Measurements from ENCODE around the gene CISD1. TPM values are rescaled to one million over a fixed set of nuclear protein-coding genes. Genes with fewer than 3 reads are reported as not detected.

Gene CISD1
- total and polyA plus RNA-seq, 4 donors: 10.3 to 24.1 (median 16.6) TPM

- no peak for TF ChIP-seq CTCF (IDR thresholded peaks at IDR 0.05; ENCODE audit: control extremely low read depth, extremely low read depth)
- ATAC-seq (ENCODE audit: insufficient read depth, low FRiP score) (no peak), DNase-seq (no peak)
- Histone ChIP-seq H3K4me3 (no peak overlapping the region), H3K9ac (ENCODE audit: insufficient read depth in 1 of 2, low read length in 2 of 2) (no peak overlapping the region), H3K9me3 (ENCODE audit: control insufficient read depth in 4 of 4, insufficient read depth in 3 of 4, low read length in 3 of 4) (no peaks in the 10 kb centered on the region), H3K27ac (ENCODE audit: low read depth in 1 of 2, low read length in 1 of 2) (no peak overlapping the region), H3K4me1 (ENCODE audit: control insufficient read depth in 5 of 5, insufficient read depth in 5 of 5, low read length in 5 of 5) (peaks cover 0 to 7% (median 0%) of the 10 kb centered on the region in 5 donors), H3K36me3 (ENCODE audit: control insufficient read depth in 4 of 4, insufficient read depth in 4 of 4, low read length in 4 of 4) (peaks cover 0 to 3% (median 1%) of the 10 kb centered on the region in 4 donors), H3K27me3 (ENCODE audit: control insufficient read depth in 3 of 3, insufficient read depth in 3 of 3, low read length in 2 of 3) (no peaks in the 10 kb centered on the region)
Measured at GRCh38 chr10:58260334-58260733, 8.6 kb upstream of the CISD1 start.

- no peak overlapping the region for H3K27ac ChIP-seq (ENCODE audit: low read depth in 1 of 2, low read length in 1 of 2)
- H3K4me1 ChIP-seq (ENCODE audit: control insufficient read depth in 5 of 5, insufficient read depth in 5 of 5, low read length in 5 of 5): peaks cover 0 to 22% (median 0%) of the 10 kb centered on the region in 5 donors
- no peak overlapping the region for H3K9ac ChIP-seq (ENCODE audit: insufficient read depth in 1 of 2, low read length in 2 of 2)
- ATAC-seq (ENCODE audit: insufficient read depth, low FRiP score) (no peak), DNase-seq (no peak)
- peaks cover 0 to 3% (median 0%) of the 10 kb centered on the region in 4 donors for H3K36me3 ChIP-seq (ENCODE audit: control insufficient read depth in 4 of 4, insufficient read depth in 4 of 4, low read length in 4 of 4)
- no peak for TF ChIP-seq CTCF (IDR thresholded peaks at IDR 0.05; ENCODE audit: control extremely low read depth, extremely low read depth)
- no peaks in the 10 kb centered on the region for H3K9me3 ChIP-seq (ENCODE audit: control insufficient read depth in 4 of 4, insufficient read depth in 3 of 4, low read length in 3 of 4)
- no peak overlapping the region for H3K4me3 ChIP-seq
- no peaks in the 10 kb centered on the region for H3K27me3 ChIP-seq (ENCODE audit: control insufficient read depth in 3 of 3, insufficient read depth in 3 of 3, low read length in 2 of 3)
Measured at GRCh38 chr10:58262766-58263165, 6.2 kb upstream of the CISD1 start.

GRCh38 chr10:58264780-58265179 lies 4.2 kb upstream of the CISD1 start:
- Histone ChIP-seq H3K4me3 (no peak overlapping the region), H3K9me3 (ENCODE audit: control insufficient read depth in 4 of 4, insufficient read depth in 3 of 4, low read length in 3 of 4) (peaks cover 0 to 2% (median 0%) of the 10 kb centered on the region in 4 donors), H3K9ac (ENCODE audit: insufficient read depth in 1 of 2, low read length in 2 of 2) (no peak overlapping the region), H3K36me3 (ENCODE audit: control insufficient read depth in 4 of 4, insufficient read depth in 4 of 4, low read length in 4 of 4) (no peaks in the 10 kb centered on the region), H3K27ac (ENCODE audit: low read depth in 1 of 2, low read length in 1 of 2) (no peak overlapping the region), H3K4me1 (ENCODE audit: control insufficient read depth in 5 of 5, insufficient read depth in 5 of 5, low read length in 5 of 5) (peaks cover 0 to 31% (median 0%) of the 10 kb centered on the region in 5 donors), H3K27me3 (ENCODE audit: control insufficient read depth in 3 of 3, insufficient read depth in 3 of 3, low read length in 2 of 3) (no peaks in the 10 kb centered on the region)
- ATAC-seq (ENCODE audit: insufficient read depth, low FRiP score) (no peak), DNase-seq (peak in 1 of 3 donors; percentile 70)
- WGBS, 2 donors: 40 to 53% methylated on average over 5 of the region's 5 CpGs
- TF ChIP-seq CTCF (IDR thresholded peaks at IDR 0.05; ENCODE audit: control extremely low read depth, extremely low read depth): no peak

GRCh38 chr10:58265249-58265648 lies 3.7 kb upstream of the CISD1 start:
- no peak for TF ChIP-seq CTCF (IDR thresholded peaks at IDR 0.05; ENCODE audit: control extremely low read depth, extremely low read depth)
- no peak for ATAC-seq (ENCODE audit: insufficient read depth, low FRiP score)
- H3K9me3 ChIP-seq (ENCODE audit: control insufficient read depth in 4 of 4, insufficient read depth in 3 of 4, low read length in 3 of 4): peaks cover 0 to 2% (median 0%) of the 10 kb centered on the region in 4 donors
- peaks cover 0 to 35% (median 0%) of the 10 kb centered on the region in 5 donors for H3K4me1 ChIP-seq (ENCODE audit: control insufficient read depth in 5 of 5, insufficient read depth in 5 of 5, low read length in 5 of 5)
- DNase-seq: peak in 1 of 3 donors; percentile 10
- WGBS, 2 donors: 26 to 42% methylated on average over 1 of the region's 1 CpG
- no peak overlapping the region for H3K4me3 ChIP-seq
- no peaks in the 10 kb centered on the region for H3K27me3 ChIP-seq (ENCODE audit: control insufficient read depth in 3 of 3, insufficient read depth in 3 of 3, low read length in 2 of 3)
- no peak overlapping the region for H3K27ac ChIP-seq (ENCODE audit: low read depth in 1 of 2, low read length in 1 of 2)
- no peaks in the 10 kb centered on the region for H3K36me3 ChIP-seq (ENCODE audit: control insufficient read depth in 4 of 4, insufficient read depth in 4 of 4, low read length in 4 of 4)
- peak overlapping the region in 1 of 2 donors; percentile 34 for H3K9ac ChIP-seq (ENCODE audit: insufficient read depth in 1 of 2, low read length in 2 of 2)

All from lung (tissue), 12 donors.